CD14-positive monocyte (primary cell): Measurements from ENCODE around the gene ITPR3. TPM values are rescaled to one million over a fixed set of nuclear protein-coding genes. Genes with fewer than 3 reads are reported as not detected.

Experiments used
- DNase-seq, 3 donors: peaks; one replicate each; pipeline ENCODE4 v3.0.0-alpha.2; 2011 to 2022
- H2AFZ ChIP-seq: 2 replicates; pipeline ENCODE4 v1.6.0; 2012; ENCODE audit warnings: mild to moderate bottlenecking, low read depth, low read length, inconsistent platforms; ENCODE audit not compliant: insufficient read depth, poor library complexity, severe bottlenecking
- H3K27ac ChIP-seq, 2 donors: 1 replicate in 1 of 2; 2 replicates in 1 of 2; pipeline ENCODE4 v1.5.1; 2012 to 2013; ENCODE audit warnings: low read length in 2 of 2, control low read depth in 1 of 2, inconsistent platforms in 1 of 2, low read depth in 1 of 2, mild to moderate bottlenecking in 1 of 2
- H3K27me3 ChIP-seq, 2 donors: one replicate each; pipeline versions ENCODE4 v1.6.0 to v1.6.1; 2011 to 2013; ENCODE audit warnings: low read length in 2 of 2; ENCODE audit not compliant: control insufficient read depth in 2 of 2, insufficient read depth in 2 of 2
- H3K36me3 ChIP-seq, 2 donors: replicated peaks in 1 of 2; 1 replicate in 1 of 2; 2 replicates in 1 of 2; pipeline versions ENCODE4 v1.5.1 to v1.6.1; 2012 to 2013; ENCODE audit warnings: low read length in 2 of 2, control low read depth in 1 of 2, inconsistent platforms in 1 of 2, mild to moderate bottlenecking in 1 of 2; ENCODE audit not compliant: insufficient read depth in 2 of 2, control insufficient read depth in 1 of 2
- H3K4me1 ChIP-seq, 2 donors: 1 replicate in 1 of 2; 2 replicates in 1 of 2; pipeline versions ENCODE4 v1.5.1 to v1.6.1; 2012 to 2013; ENCODE audit warnings: low read length in 2 of 2, control low read depth in 1 of 2, inconsistent platforms in 1 of 2, mild to moderate bottlenecking in 1 of 2, moderate library complexity in 1 of 2; ENCODE audit not compliant: insufficient read depth in 2 of 2, control insufficient read depth in 1 of 2
- H3K4me2 ChIP-seq: replicated peaks from 2 replicates; pipeline ENCODE3; 2012; ENCODE audit warnings: low read length, moderate library complexity, mild to moderate bottlenecking; ENCODE audit not compliant: poor library complexity, severe bottlenecking; ENCODE audit errors: extremely low read depth
- H3K4me3 ChIP-seq, 3 experiments: fragments of 200-600 bp in 1 of 3; sonication (generic) in 1 of 3; replicated peaks in 1 of 3; 1 replicate in 2 of 3; 2 replicates in 1 of 3; pipeline ENCODE4 v1.5.1; 2011 to 2013; ENCODE audit warnings: low read length in 3 of 3, mild to moderate bottlenecking in 3 of 3, control low read depth in 2 of 3, low read depth in 2 of 3, inconsistent platforms in 1 of 3, moderate library complexity in 1 of 3
- H3K79me2 ChIP-seq: 2 replicates; pipeline ENCODE4 v1.6.0; 2012; ENCODE audit warnings: mild to moderate bottlenecking, control low read depth, inconsistent platforms, low read length, moderate library complexity; ENCODE audit not compliant: insufficient read depth
- H3K9ac ChIP-seq: 2 replicates; pipeline ENCODE4 v1.6.0; 2017; ENCODE audit warnings: low read length, mild to moderate bottlenecking; ENCODE audit not compliant: insufficient read depth, poor library complexity, severe bottlenecking
- H3K9me3 ChIP-seq, 2 donors: replicated peaks in 1 of 2; 1 replicate in 1 of 2; 2 replicates in 1 of 2; pipeline versions ENCODE4 v1.5.1 to v1.6.1; 2012 to 2013; ENCODE audit warnings: low read length in 2 of 2, control low read depth in 1 of 2; ENCODE audit not compliant: control insufficient read depth in 1 of 2, insufficient read depth in 1 of 2
- H4K20me1 ChIP-seq: 2 replicates; pipeline ENCODE4 v1.6.0; 2012; ENCODE audit warnings: mild to moderate bottlenecking, low read length, control low read depth, moderate library complexity; ENCODE audit not compliant: insufficient read depth
- H3K27ac Mint-ChIP-seq, 7 donors: one replicate each; pipeline ENCODE4 v1.8.0; 2020; ENCODE audit warnings: mild to moderate bottlenecking in 7 of 7, mixed read lengths in 7 of 7, moderate library complexity in 6 of 7, inconsistent platforms in 2 of 7
- H3K27me3 Mint-ChIP-seq, 3 donors: one replicate each; pipeline ENCODE4 v1.8.0; 2021 to 2022; ENCODE audit warnings: low read depth in 3 of 3, mild to moderate bottlenecking in 3 of 3, mixed read lengths in 3 of 3, moderate library complexity in 3 of 3, inconsistent platforms in 1 of 3
- H3K36me3 Mint-ChIP-seq, 2 donors: one replicate each; pipeline ENCODE4 v1.8.0; 2020; ENCODE audit warnings: mixed read lengths in 2 of 2, inconsistent platforms in 1 of 2, mild to moderate bottlenecking in 1 of 2
- H3K4me1 Mint-ChIP-seq: one replicate; pipeline ENCODE4 v1.8.0; 2020; ENCODE audit warnings: mild to moderate bottlenecking, mixed read lengths
- H3K4me3 Mint-ChIP-seq, 2 donors: one replicate each; pipeline ENCODE4 v1.8.0; 2020; ENCODE audit warnings: mild to moderate bottlenecking in 2 of 2, mixed read lengths in 2 of 2, moderate library complexity in 1 of 2
- H3K9me3 Mint-ChIP-seq, 7 donors: one replicate each; pipeline ENCODE4 v1.8.0; 2020 to 2022; ENCODE audit warnings: mixed read lengths in 7 of 7, mild to moderate bottlenecking in 6 of 7, moderate library complexity in 6 of 7, inconsistent platforms in 2 of 7
- CTCF ChIP-seq: fragments of 200-600 bp; IDR thresholded peaks from one replicate; pipeline ENCODE4 v1.8.0; 2022; ENCODE audit warnings: antibody characterized with exemption, mild to moderate bottlenecking
- WGBS: methylation state at CpG from one replicate; pipeline ENCODE4 v1.1.5; 2013; ENCODE audit warnings: missing lambda C conversion rate; ENCODE audit not compliant: insufficient coverage; 5-methylcytosine and 5-hydroxymethylcytosine counted together
- intact Hi-C, 2 donors: fragments of 100-400 bp; cut with micrococcal nuclease; formaldehyde crosslinking; loops; one replicate each; pipeline versions ENCODE4 v1.15.0 to v1.15.1; 2023
- polyA plus RNA-seq, 3 donors: library from polyadenylated mRNA; depleted of rRNA in 1 of 3; unstranded in 2 of 3; stranded (reverse) in 1 of 3; fragments of 300-500 nt in 2 of 3; fragments of >200 nt in 1 of 3; fragmentation: Illumina TruSeq in 2 of 3; gene quantifications; 1 replicate in 2 of 3; 2 replicates in 1 of 3; pipeline ENCODE4 v1.2.3, GENCODE V29; 2012 to 2021

ITPR3 gene
- polyA plus RNA-seq, 3 donors: 1.8 TPM; not detected in 2

GRCh38 chr6:33729059-33729458, 107.9 kb downstream of the ITPR3 start:
- H3K27ac ChIP-seq: no peak overlapping the region
- intact Hi-C loops: no loop called here
- H3K9ac ChIP-seq: no peak overlapping the region
- no peak for TF ChIP-seq CTCF
- H3K4me2 ChIP-seq: no peak overlapping the region
- H3K27me3 ChIP-seq: no peaks in the 10 kb centered on the region
- peaks cover 5 to 11% (median 6%) of the 10 kb centered on the region in 3 donors for H3K27me3 Mint-ChIP-seq
- 100% methylated on average over 2 of the region's 6 CpGs for whole genome bisulfite sequencing
- no peaks in the 10 kb centered on the region for H3K9me3 ChIP-seq
- H2AFZ ChIP-seq: no peak overlapping the region
- DNase-seq: no peak
- H3K27ac Mint-ChIP-seq: no peak overlapping the region
- no peaks in the 10 kb centered on the region for H3K4me1 Mint-ChIP-seq
- no peaks in the 10 kb centered on the region for H4K20me1 ChIP-seq
- H3K4me3 Mint-ChIP-seq: no peak overlapping the region
- H3K4me3 ChIP-seq: no peak overlapping the region
- H3K79me2 ChIP-seq: no peaks in the 10 kb centered on the region
- H3K4me1 ChIP-seq: no peaks in the 10 kb centered on the region
- H3K9me3 Mint-ChIP-seq: no peaks in the 10 kb centered on the region
- H3K36me3 Mint-ChIP-seq: no peaks in the 10 kb centered on the region
- H3K36me3 ChIP-seq: no peaks in the 10 kb centered on the region

GRCh38 chr6:33730611-33731010, 109.5 kb downstream of the ITPR3 start:
- Histone ChIP-seq H3K9ac (no peak overlapping the region), H3K36me3 (no peaks in the 10 kb centered on the region), H3K4me2 (no peak overlapping the region), H2AFZ (no peak overlapping the region), H3K27me3 (no peaks in the 10 kb centered on the region), H3K79me2 (no peaks in the 10 kb centered on the region), H4K20me1 (no peaks in the 10 kb centered on the region), H3K27ac (no peak overlapping the region), H3K4me1 (no peaks in the 10 kb centered on the region), H3K4me3 (no peak overlapping the region), H3K9me3 (no peaks in the 10 kb centered on the region)
- DNase-seq: no peak
- no peak for TF ChIP-seq CTCF
- Mint-ChIP-seq H3K27me3 (peaks cover 3 to 5% (median 3%) of the 10 kb centered on the region in 3 donors), H3K9me3 (no peaks in the 10 kb centered on the region), H3K36me3 (no peaks in the 10 kb centered on the region), H3K4me1 (no peaks in the 10 kb centered on the region), H3K27ac (no peak overlapping the region), H3K4me3 (no peak overlapping the region)
- intact Hi-C loops: no loop called here
- WGBS: 94% methylated on average over 10 of the region's 10 CpGs
